ENCODE measurements around the gene SANBR.

DNA sequence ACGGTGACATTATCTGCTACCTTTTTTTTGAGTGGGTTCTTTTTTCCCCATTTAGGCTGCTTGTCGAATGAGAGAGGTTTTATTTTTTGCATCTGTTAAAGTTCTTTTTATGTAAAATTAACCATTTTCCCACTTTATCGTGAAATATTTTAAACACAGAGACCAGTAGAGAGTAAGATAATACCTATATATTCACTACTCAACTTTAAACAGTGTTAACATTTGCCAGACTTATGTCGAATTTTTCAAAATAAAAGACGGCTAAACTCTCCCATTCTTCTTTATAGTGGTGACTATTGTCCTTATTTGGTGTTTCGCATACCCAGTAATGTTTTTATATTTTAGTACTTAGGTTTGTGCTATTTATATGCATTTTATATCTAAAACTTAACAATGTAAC lies 46.9 kb upstream of the SANBR start:
- TF ChIP-seq POLR2A (IDR thresholded peaks at IDR 0.05): no peak
- TF ChIP-seq, protein P1, sequence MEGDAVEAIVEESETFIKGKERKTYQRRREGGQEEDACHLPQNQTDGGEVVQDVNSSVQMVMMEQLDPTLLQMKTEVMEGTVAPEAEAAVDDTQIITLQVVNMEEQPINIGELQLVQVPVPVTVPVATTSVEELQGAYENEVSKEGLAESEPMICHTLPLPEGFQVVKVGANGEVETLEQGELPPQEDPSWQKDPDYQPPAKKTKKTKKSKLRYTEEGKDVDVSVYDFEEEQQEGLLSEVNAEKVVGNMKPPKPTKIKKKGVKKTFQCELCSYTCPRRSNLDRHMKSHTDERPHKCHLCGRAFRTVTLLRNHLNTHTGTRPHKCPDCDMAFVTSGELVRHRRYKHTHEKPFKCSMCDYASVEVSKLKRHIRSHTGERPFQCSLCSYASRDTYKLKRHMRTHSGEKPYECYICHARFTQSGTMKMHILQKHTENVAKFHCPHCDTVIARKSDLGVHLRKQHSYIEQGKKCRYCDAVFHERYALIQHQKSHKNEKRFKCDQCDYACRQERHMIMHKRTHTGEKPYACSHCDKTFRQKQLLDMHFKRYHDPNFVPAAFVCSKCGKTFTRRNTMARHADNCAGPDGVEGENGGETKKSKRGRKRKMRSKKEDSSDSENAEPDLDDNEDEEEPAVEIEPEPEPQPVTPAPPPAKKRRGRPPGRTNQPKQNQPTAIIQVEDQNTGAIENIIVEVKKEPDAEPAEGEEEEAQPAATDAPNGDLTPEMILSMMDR (IDR thresholded peaks at IDR 0.05): no peak

All from Peyer's patch (tissue), 4 donors.